Measurements from ENCODE around the gene JARID2.

Gene JARID2

DNA sequence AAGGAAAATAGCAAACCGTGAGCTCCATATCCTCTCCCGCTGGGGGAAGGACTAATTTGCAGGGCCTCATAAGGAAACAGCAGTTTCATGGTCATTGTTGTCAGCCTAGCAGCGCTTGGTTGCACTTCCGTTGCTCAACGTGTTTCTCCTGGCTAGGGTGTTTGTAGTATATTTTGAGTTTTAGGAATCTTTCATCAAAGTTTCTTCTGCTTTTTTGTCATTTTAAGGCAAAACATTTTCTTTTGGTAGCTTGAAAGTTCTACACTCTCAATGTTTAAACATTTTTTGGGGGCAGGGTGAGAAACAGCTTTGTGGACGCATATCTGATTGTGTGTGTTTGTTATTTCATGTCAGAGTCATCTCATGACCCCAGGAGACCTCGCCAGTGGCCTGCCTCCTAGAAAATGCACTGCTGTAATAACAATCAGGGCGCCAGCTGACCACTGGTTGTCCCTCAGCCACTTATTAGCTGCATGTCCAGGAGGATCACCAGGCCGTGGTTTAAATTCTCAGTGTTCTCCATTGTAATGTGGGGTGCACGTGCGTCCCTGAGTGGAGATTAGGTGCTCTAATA is 20.6 kb downstream of the JARID2 start:
- no peak for TF ChIP-seq CTCF (IDR thresholded peaks at IDR 0.05; ENCODE audit: low read depth, low read length)
- H3K4me3 ChIP-seq (ENCODE audit: low read depth, low read length): no peak overlapping the region

DNA sequence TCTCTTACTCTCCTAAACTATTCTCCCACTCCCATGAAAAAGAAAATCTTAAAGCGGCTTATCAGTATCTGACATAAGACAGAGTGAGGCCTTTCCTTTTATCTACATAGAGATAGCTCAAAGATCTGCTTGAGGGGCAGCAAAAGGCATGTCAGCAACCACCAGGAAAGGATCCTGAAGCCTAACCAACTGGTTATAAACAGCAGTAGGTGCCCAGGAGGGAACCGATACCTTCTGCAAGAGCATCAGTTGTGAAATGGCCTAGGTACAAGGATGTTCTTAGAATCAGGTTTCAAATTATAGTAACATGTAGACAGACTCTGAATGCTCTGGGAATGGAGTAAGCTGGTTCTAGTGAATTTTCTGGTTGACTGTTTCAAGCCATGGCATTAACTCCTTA is 21.4 kb downstream of the JARID2 start:
- H3K4me3 ChIP-seq (ENCODE audit: low read depth, low read length): no peak overlapping the region
- TF ChIP-seq CTCF (IDR thresholded peaks at IDR 0.05; ENCODE audit: low read depth, low read length): no peak

DNA sequence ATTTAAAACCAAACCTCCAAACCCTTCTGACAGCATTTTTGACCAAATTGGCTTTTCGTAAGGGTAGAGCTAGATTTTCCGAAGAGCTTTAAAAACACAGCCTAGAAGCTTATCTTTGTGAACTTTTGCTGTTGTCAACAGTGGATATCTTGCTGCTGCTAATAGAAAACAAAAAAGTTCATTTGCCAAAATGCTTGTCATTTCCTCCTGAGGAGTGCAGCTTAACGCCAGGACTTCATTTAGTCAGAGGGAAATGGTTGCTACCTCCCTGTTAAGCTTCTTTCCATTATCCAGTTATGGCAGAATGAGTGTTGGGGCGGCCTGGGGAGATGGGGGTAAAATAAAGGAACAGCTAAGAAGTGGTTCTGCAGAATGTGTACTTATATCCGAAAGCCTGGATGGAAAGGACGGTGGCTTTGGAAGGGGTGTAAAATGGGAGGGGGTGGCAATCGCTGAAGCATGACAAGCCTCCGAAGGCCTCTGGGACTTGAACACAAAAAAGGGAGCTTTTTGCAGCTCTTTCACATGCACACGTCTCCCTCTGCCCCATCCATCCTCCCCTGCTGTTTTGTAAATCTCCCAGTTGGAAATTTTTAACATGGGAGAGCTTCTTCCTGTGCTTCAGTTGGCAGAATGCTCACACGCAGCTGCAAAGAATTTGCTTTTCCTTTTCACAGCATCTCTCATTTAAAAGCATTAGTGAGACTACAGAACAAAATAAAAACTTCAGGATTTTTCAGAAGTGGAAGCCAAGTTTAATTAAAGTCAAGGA is 22.5 kb downstream of the JARID2 start:
- H3K4me3 ChIP-seq (ENCODE audit: low read depth, low read length): no peak overlapping the region
- TF ChIP-seq CTCF (IDR thresholded peaks at IDR 0.05; ENCODE audit: low read depth, low read length): no peak

DNA sequence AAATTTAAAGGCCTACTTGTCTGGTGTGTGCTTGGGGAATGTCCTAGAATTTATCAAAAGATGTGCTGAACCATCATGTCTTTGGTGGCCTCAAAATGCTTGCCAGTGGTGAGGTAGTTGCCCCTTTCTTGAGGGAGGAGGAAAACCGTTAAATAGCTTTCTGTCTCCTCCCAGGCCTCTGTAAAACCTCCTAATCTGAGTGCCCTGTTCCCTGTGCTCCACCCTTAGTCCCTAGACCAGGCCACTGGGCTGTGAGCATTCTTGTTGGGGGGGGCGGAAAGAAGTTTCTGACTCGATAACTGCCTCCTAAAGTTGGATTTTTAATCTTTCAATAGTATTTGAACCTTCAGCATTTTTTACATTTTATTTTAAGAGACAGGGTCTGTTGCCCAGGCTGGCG is 23.1 kb downstream of the JARID2 start:
- TF ChIP-seq CTCF (IDR thresholded peaks at IDR 0.05; ENCODE audit: low read depth, low read length): no peak
- H3K4me3 ChIP-seq (ENCODE audit: low read depth, low read length): no peak overlapping the region

- H3K4me3 ChIP-seq (ENCODE audit: low read depth, low read length): no peak overlapping the region
- TF ChIP-seq CTCF (IDR thresholded peaks at IDR 0.05; ENCODE audit: low read depth, low read length): no peak
Observed at GRCh38 chr6:15269619-15270018, 23.8 kb downstream of the JARID2 start.

DNA sequence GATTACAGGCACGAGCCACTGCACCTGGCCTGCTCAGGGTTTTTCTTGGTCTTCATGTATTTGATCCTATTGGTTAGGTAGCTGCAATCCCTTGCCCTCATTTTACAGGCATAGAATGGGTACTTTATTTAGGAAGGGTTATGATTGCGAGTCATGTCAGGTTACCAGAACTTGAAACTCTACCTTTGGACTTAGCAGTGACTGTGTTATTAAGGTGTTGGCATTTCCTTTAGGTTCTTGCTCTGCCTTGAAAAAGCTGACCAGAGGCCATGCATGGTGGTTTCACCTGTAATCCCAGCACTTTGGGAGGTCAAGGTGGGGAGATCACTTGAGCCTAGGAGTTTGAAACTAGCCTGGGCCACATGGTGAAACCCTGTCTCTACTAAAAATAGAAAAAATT is 24.5 kb downstream of the JARID2 start:
- H3K4me3 ChIP-seq (ENCODE audit: low read depth, low read length): no peak overlapping the region

More for the DNA sequence above, 24.5 kb downstream of the JARID2 start:
- no peak for TF ChIP-seq CTCF (IDR thresholded peaks at IDR 0.05; ENCODE audit: low read depth, low read length)
